Peyer's patch (tissue), 4 donors: ENCODE measurements around the gene RAD51B.

Source experiments
- POLR2A ChIP-seq, 2 donors: fragments of 450-650 bp; IDR thresholded peaks; one replicate each; pipeline ENCODE4 v1.5.1; 2017; ENCODE audit warnings: antibody characterized with exemption in 2 of 2, mild to moderate bottlenecking in 2 of 2, moderate library complexity in 2 of 2
- TF ChIP-seq, protein P1 (sequence below), 6 experiments: fragments of 450-650 bp in 4 of 6; fragments of 200-600 bp in 2 of 6; sonication (generic) in 1 of 6; IDR thresholded peaks; one replicate each; pipeline ENCODE4 v1.5.1; 2017 to 2019; ENCODE audit warnings: antibody characterized with exemption in 6 of 6, mild to moderate bottlenecking in 3 of 6, moderate library complexity in 1 of 6

DNA sequence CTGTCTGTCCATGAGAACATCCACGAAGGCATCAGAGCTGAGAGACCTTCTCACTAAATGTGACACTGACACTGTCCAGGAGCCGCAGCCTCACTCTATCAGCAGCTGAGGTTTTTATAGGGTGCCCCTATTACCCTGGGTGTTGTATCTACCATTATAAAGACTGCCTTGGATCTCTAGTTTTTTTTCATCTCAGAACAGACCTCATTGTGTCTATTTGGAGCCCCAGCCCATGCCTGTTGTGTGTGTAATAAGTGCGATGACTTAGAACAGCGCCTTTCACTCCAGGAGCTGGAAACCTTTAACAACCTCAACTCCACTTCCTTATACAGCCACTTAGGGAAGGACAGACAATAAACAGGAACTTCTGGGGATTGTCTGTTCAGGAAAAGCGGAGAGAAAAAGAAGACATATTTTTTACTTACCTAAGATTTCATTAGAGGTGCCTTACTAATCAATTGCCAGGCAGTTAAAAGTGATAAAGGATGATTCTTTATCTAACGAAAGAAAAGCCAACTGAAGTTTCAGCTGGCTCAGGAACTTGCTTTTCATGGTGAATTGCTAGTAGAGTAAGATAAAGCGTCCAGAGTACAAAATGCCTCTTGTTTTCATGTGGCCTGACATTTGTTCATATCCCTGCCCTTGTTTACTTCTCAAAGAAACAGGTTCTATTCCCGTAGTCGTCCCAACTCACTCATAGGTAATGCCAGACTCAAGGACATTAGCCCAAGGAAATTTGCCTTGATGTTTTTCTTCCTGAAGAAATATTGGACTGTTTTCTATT is 420.6 kb downstream of the RAD51B start:
- TF ChIP-seq, protein P1, sequence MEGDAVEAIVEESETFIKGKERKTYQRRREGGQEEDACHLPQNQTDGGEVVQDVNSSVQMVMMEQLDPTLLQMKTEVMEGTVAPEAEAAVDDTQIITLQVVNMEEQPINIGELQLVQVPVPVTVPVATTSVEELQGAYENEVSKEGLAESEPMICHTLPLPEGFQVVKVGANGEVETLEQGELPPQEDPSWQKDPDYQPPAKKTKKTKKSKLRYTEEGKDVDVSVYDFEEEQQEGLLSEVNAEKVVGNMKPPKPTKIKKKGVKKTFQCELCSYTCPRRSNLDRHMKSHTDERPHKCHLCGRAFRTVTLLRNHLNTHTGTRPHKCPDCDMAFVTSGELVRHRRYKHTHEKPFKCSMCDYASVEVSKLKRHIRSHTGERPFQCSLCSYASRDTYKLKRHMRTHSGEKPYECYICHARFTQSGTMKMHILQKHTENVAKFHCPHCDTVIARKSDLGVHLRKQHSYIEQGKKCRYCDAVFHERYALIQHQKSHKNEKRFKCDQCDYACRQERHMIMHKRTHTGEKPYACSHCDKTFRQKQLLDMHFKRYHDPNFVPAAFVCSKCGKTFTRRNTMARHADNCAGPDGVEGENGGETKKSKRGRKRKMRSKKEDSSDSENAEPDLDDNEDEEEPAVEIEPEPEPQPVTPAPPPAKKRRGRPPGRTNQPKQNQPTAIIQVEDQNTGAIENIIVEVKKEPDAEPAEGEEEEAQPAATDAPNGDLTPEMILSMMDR (IDR thresholded peaks at IDR 0.05), result no peak
- peak in 1 of 2 donors; percentile 40 for TF ChIP-seq POLR2A (IDR thresholded peaks at IDR 0.05)
